ENCODE measurements around the gene FBXL15. TPM values are rescaled to one million over a fixed set of nuclear protein-coding genes. Genes with fewer than 3 reads are reported as not detected.
A peak's percentile ranks its signal among the peaks of the same experiment; 100 is the strongest.

FBXL15 gene
- total and polyA plus RNA-seq, 9 of the 15 experiments (the other 6 are each of a cell fraction or from before 2014, with no cell fraction given), result 0.08 to 25.9 (median 3.5) TPM

DNA sequence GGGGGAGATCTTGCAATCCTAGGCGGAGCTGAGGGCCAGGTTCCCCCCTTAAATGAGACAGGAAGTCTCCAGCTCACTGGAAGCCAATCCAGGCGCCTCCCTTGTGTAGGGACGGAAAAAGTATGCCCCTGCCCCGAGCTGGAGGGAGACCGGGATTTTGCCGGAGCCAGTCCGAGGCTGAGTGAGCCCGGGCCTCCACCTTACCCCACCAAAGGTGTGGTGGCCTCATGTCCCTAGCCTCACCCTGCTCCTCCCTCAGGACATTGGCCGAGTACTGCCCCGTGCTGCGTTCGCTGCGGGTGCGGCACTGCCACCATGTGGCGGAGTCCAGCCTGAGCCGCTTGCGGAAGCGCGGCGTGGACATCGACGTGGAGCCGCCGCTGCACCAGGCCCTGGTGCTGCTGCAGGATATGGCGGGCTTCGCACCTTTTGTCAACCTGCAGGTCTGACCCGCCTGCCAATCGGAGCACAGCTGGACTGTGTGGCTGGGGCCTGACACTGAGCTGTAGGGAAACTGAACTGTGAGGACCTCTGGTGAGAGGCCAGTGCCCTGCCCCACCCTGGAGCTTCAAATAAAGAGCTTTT, 2.0 kb downstream of the FBXL15 start:
- ATAC-seq (peak; percentile 79), FAIRE-seq (peak; percentile 87), DNase-seq (ENCODE audit: extremely low read depth in 1 of 4, low spot score in 3 of 4) (peak; percentile 64 to 89 (median 70))
- Histone ChIP-seq H3K27ac (ENCODE audit: extremely low read depth, low read depth, low read length) (peak overlapping the region; percentile 80), H3K9me1 (ENCODE audit: control insufficient read depth, insufficient read depth, low read length) (no peaks in the 10 kb centered on the region), H3K79me2 (ENCODE audit: control insufficient read depth, insufficient read depth, low read length) (peaks cover 25% of the 10 kb centered on the region), H4K20me1 (replicated peaks; ENCODE audit: control insufficient read depth, insufficient read depth, low read length) (no peaks in the 10 kb centered on the region), H2AFZ (ENCODE audit: low read depth, low read length) (peak overlapping the region; percentile 87), H3K4me2 (ENCODE audit: insufficient read depth, low read length) (peak overlapping the region; percentile 74), H3K27me3 (ENCODE audit: control insufficient read depth in 2 of 2, insufficient read depth in 2 of 2, low read length in 2 of 2) (no peaks in the 10 kb centered on the region), H3K9ac (ENCODE audit: insufficient read depth in 1 of 2, low read depth in 2 of 2, low read length in 2 of 2) (peak overlapping the region; percentile 65 to 96), H3K4me1 (replicated peaks in 1 of 2; ENCODE audit: control insufficient read depth in 2 of 2, insufficient read depth in 2 of 2, low read length in 2 of 2) (peaks cover 12 to 53% of the 10 kb centered on the region in 2 experiments; a peak in 4 of 5 replicates), H3K36me3 (ENCODE audit: control insufficient read depth, insufficient read depth, low read length) (peaks cover 17% of the 10 kb centered on the region; the same call in 2 of the 3 replicates), H3K4me3 (peak overlapping the region; percentile 93), H3K9me3 (replicated peaks; ENCODE audit: control insufficient read depth, insufficient read depth, low read depth, low read length) (no peaks in the 10 kb centered on the region)
- under 1% methylated on average over 24 of the region's 28 CpGs for WGBS (ENCODE audit: insufficient coverage, low coverage, missing lambda C conversion rate)
- in situ Hi-C loops (cut with MboI) (no loop called here), intact Hi-C loops (cut with micrococcal nuclease) (loop anchor here (1.0 to 5.0 kb wide), 2 partner anchors 40 to 57 kb away; no protein-coding TSS in a partner anchor)
- CTCF ChIA-PET (ENCODE audit: low intra/inter-chr PET ratio), result interaction anchor here (0.6 to 1.1 kb wide), 2 partner anchors 29 to 163 kb away, joined by 3 to 4 read pairs; no protein-coding TSS in a partner anchor
- POLR2A ChIA-PET, result interaction anchor here (0.6 to 5.3 kb wide), 12 partner anchors 9 to 1740 kb away, joined by 3 to 34 read pairs (median 4); partner anchors contain the start of genes CUEDC2 and PITX3
- no TSS peak for BruUV-seq (replicated peaks)
- TF ChIP-seq CREM (IDR thresholded peaks at IDR 0.05; ENCODE audit: low read depth) (peak; percentile 81), KLF10 (CRISPR knock-in tag; IDR thresholded peaks at IDR 0.05) (no peak), KDM5B (IDR thresholded peaks at IDR 0.05; ENCODE audit: insufficient replicate concordance, low read depth, low read length) (no peak), SMC3 (conservative IDR thresholded peaks at IDR 0.05; ENCODE audit: insufficient read depth, low read depth, low read length) (peak; percentile 59), MCM7 (IDR thresholded peaks at IDR 0.05) (no peak), ARID4B (CRISPR knock-in tag; IDR thresholded peaks at IDR 0.05) (no peak; the same call in none of the 2 replicates), ZBTB26 (CRISPR knock-in tag; IDR thresholded peaks at IDR 0.05) (no peak), BCOR (IDR thresholded peaks at IDR 0.05) (no peak), SNIP1 (IDR thresholded peaks at IDR 0.05; ENCODE audit: low read depth) (no peak), GATAD2A (IDR thresholded peaks at IDR 0.05) (no peak), ETV6 (IDR thresholded peaks at IDR 0.05; ENCODE audit: borderline replicate concordance in 1 of 2, low read depth in 2 of 2, low read length in 1 of 2) (peak in 1 of 2 experiments; percentile 68; a peak in 1 of 4 replicates), ETV6 (CRISPR knock-in tag; IDR thresholded peaks at IDR 0.05; ENCODE audit: borderline replicate concordance) (no peak)
- TF ChIP-seq, protein P1, sequence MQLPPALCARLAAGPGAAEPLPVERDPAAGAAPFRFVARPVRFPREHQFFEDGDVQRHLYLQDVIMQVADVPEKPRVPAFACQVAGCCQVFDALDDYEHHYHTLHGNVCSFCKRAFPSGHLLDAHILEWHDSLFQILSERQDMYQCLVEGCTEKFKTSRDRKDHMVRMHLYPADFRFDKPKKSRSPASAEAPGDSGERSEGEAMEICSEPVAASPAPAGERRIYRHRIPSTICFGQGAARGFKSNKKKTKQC (CRISPR knock-in tag; IDR thresholded peaks at IDR 0.05), result 0 out of 2 replicates have a peak, but pooled peaks have one; percentile 48
- TF ChIP-seq, protein P2, sequence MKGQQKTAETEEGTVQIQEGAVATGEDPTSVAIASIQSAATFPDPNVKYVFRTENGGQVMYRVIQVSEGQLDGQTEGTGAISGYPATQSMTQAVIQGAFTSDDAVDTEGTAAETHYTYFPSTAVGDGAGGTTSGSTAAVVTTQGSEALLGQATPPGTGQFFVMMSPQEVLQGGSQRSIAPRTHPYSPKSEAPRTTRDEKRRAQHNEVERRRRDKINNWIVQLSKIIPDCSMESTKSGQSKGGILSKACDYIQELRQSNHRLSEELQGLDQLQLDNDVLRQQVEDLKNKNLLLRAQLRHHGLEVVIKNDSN (CRISPR knock-in tag; IDR thresholded peaks at IDR 0.05), result peak; percentile 85
